ENCODE measurements around the gene VPS72.

The VPS72 gene

GRCh38 chr1:151146412-151147131 is 43.4 kb downstream of the VPS72 start, which contains the start of gene SEMA6C (continued):
- TF ChIP-seq ZNF623 (tag by site-specific recombination; IDR thresholded peaks at IDR 0.05) (no peak), ZNF121 (tag by site-specific recombination; IDR thresholded peaks at IDR 0.05) (no peak), ZNF558 (tag by site-specific recombination; IDR thresholded peaks at IDR 0.05) (no peak), KLF9 (tag by site-specific recombination; IDR thresholded peaks at IDR 0.05; ENCODE audit: low read depth) (0 out of 2 replicates have a peak, but pooled peaks have one; percentile 39), ZNF658 (tag by site-specific recombination; IDR thresholded peaks at IDR 0.05) (no peak), ZNF366 (tag by site-specific recombination; conservative IDR thresholded peaks at IDR 0.05) (peak; percentile 74), ZNF311 (tag by site-specific recombination; IDR thresholded peaks at IDR 0.05; ENCODE audit: borderline replicate concordance) (no peak), ZNF423 (tag by site-specific recombination; IDR thresholded peaks at IDR 0.05) (peak; percentile 42; the same call in 1 of the 2 replicates), ZNF148 (tag by site-specific recombination; IDR thresholded peaks at IDR 0.05; ENCODE audit: borderline replicate concordance) (no peak), ZBTB20 (tag by site-specific recombination; IDR thresholded peaks at IDR 0.05) (peak; percentile 72), ZNF488 (tag by site-specific recombination; IDR thresholded peaks at IDR 0.05) (no peak), OVOL3 (tag by site-specific recombination; IDR thresholded peaks at IDR 0.05) (no peak), ZNF274 (IDR thresholded peaks at IDR 0.05; ENCODE audit: low read length) (no peak), ZNF274 (tag by site-specific recombination; IDR thresholded peaks at IDR 0.05; ENCODE audit: borderline replicate concordance) (no peak), ZSCAN23 (tag by site-specific recombination; IDR thresholded peaks at IDR 0.05) (no peak), SCRT1 (tag by site-specific recombination; IDR thresholded peaks at IDR 0.05; ENCODE audit: borderline replicate concordance) (no peak), BCL6B (tag by site-specific recombination; IDR thresholded peaks at IDR 0.05) (no peak), ZSCAN4 (tag by site-specific recombination; IDR thresholded peaks at IDR 0.05) (no peak), ZNF335 (tag by site-specific recombination; conservative IDR thresholded peaks at IDR 0.05) (peak; percentile 77), ZNF175 (tag by site-specific recombination; IDR thresholded peaks at IDR 0.05) (no peak), ZFP69B (tag by site-specific recombination; IDR thresholded peaks at IDR 0.05) (peak; percentile 99), ZNF76 (tag by site-specific recombination; IDR thresholded peaks at IDR 0.05; ENCODE audit: borderline replicate concordance, low read depth) (peak; percentile 83; the same call in 1 of the 2 replicates), ZXDB (tag by site-specific recombination; IDR thresholded peaks at IDR 0.05) (peak; percentile 24; the same call in 1 of the 2 replicates), KLF7 (tag by site-specific recombination; IDR thresholded peaks at IDR 0.05; ENCODE audit: borderline replicate concordance) (0 out of 2 replicates have a peak, but pooled peaks have one; percentile 45), ZNF560 (tag by site-specific recombination; IDR thresholded peaks at IDR 0.05; ENCODE audit: borderline replicate concordance) (no peak), ZNF280D (tag by site-specific recombination; IDR thresholded peaks at IDR 0.05) (no peak), ZNF19 (tag by site-specific recombination; IDR thresholded peaks at IDR 0.05; ENCODE audit: low read depth) (no peak), RBAK (tag by site-specific recombination; IDR thresholded peaks at IDR 0.05) (no peak)
